HCT116 (cell line): ENCODE results near the gene SCT.

Experiments used
- EZH2 ChIP-seq: fragments of 200-600 bp; sonication (generic); IDR thresholded peaks from 2 replicates; pipeline ENCODE4 v1.6.1; 2017; ENCODE audit warnings: antibody characterized with exemption, mixed run types
- POLR2A ChIP-seq: IDR thresholded peaks from 2 replicates; pipeline ENCODE4 v1.7.0; 2011; ENCODE audit warnings: borderline replicate concordance; ENCODE audit not compliant: insufficient read depth, insufficient read length; ENCODE audit errors: extremely low read depth
- POLR2AphosphoS5 ChIP-seq: IDR thresholded peaks from 2 replicates; pipeline ENCODE4 v1.6.1; 2011; ENCODE audit warnings: mild to moderate bottlenecking, low read depth, low read length, moderate library complexity
- SIN3A ChIP-seq: IDR thresholded peaks from 2 replicates; pipeline ENCODE4 v1.6.1; 2012; ENCODE audit warnings: low read depth
- TF ChIP-seq, protein P1 (sequence below), 3 experiments: fragments of 200-600 bp in 1 of 3; sonication (generic) in 1 of 3; IDR thresholded peaks in 2 of 3; conservative IDR thresholded peaks in 1 of 3; 2 replicates each; pipeline ENCODE4 v1.5.1; 2012 to 2017; ENCODE audit warnings: low read depth in 2 of 3, low read length in 2 of 3, antibody characterized with exemption in 1 of 3, borderline replicate concordance in 1 of 3, control low read depth in 1 of 3, mild to moderate bottlenecking in 1 of 3, mixed read lengths in 1 of 3, mixed run types in 1 of 3, moderate library complexity in 1 of 3; ENCODE audit not compliant: insufficient read depth in 1 of 3
- TF ChIP-seq, protein P2 (sequence below): IDR thresholded peaks from 2 replicates; pipeline ENCODE4 v1.6.1; 2012; ENCODE audit warnings: low read depth

DNA sequence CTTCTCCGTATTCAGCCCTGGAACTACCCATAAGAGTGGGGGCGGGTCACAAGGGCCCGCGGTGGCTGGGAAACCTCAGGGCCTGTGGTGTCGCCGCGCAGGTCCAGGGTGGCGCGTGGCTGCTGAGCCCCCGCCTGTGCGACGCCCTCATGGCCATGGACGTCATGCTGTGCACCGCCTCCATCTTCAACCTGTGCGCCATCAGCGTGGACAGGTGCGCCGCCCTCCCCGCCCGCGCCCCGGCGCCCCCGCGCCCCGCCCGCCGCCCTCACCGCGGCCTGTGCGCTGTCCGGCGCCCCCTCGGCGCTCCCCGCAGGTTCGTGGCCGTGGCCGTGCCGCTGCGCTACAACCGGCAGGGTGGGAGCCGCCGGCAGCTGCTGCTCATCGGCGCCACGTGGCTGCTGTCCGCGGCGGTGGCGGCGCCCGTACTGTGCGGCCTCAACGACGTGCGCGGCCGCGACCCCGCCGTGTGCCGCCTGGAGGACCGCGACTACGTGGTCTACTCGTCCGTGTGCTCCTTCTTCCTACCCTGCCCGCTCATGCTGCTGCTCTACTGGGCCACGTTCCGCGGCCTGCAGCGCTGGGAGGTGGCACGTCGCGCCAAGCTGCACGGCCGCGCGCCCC, 12.5 kb upstream of the SCT start:
- TF ChIP-seq, protein P1, sequence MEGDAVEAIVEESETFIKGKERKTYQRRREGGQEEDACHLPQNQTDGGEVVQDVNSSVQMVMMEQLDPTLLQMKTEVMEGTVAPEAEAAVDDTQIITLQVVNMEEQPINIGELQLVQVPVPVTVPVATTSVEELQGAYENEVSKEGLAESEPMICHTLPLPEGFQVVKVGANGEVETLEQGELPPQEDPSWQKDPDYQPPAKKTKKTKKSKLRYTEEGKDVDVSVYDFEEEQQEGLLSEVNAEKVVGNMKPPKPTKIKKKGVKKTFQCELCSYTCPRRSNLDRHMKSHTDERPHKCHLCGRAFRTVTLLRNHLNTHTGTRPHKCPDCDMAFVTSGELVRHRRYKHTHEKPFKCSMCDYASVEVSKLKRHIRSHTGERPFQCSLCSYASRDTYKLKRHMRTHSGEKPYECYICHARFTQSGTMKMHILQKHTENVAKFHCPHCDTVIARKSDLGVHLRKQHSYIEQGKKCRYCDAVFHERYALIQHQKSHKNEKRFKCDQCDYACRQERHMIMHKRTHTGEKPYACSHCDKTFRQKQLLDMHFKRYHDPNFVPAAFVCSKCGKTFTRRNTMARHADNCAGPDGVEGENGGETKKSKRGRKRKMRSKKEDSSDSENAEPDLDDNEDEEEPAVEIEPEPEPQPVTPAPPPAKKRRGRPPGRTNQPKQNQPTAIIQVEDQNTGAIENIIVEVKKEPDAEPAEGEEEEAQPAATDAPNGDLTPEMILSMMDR (IDR thresholded peaks at IDR 0.05 in 2 of 3, conservative IDR thresholded peaks at IDR 0.05 in 1 of 3; ENCODE audit: borderline replicate concordance in 1 of 3, insufficient read depth in 1 of 3, low read depth in 2 of 3, low read length in 2 of 3), result no peak
- TF ChIP-seq POLR2AphosphoS5, result no peak
- TF ChIP-seq EZH2, result no peak
- TF ChIP-seq, protein P2, sequence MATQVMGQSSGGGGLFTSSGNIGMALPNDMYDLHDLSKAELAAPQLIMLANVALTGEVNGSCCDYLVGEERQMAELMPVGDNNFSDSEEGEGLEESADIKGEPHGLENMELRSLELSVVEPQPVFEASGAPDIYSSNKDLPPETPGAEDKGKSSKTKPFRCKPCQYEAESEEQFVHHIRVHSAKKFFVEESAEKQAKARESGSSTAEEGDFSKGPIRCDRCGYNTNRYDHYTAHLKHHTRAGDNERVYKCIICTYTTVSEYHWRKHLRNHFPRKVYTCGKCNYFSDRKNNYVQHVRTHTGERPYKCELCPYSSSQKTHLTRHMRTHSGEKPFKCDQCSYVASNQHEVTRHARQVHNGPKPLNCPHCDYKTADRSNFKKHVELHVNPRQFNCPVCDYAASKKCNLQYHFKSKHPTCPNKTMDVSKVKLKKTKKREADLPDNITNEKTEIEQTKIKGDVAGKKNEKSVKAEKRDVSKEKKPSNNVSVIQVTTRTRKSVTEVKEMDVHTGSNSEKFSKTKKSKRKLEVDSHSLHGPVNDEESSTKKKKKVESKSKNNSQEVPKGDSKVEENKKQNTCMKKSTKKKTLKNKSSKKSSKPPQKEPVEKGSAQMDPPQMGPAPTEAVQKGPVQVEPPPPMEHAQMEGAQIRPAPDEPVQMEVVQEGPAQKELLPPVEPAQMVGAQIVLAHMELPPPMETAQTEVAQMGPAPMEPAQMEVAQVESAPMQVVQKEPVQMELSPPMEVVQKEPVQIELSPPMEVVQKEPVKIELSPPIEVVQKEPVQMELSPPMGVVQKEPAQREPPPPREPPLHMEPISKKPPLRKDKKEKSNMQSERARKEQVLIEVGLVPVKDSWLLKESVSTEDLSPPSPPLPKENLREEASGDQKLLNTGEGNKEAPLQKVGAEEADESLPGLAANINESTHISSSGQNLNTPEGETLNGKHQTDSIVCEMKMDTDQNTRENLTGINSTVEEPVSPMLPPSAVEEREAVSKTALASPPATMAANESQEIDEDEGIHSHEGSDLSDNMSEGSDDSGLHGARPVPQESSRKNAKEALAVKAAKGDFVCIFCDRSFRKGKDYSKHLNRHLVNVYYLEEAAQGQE, result no peak
- TF ChIP-seq POLR2A, result no peak
- TF ChIP-seq SIN3A, result no peak
